Measurements from ENCODE around the gene WFDC1.

The WFDC1 gene, protein sequence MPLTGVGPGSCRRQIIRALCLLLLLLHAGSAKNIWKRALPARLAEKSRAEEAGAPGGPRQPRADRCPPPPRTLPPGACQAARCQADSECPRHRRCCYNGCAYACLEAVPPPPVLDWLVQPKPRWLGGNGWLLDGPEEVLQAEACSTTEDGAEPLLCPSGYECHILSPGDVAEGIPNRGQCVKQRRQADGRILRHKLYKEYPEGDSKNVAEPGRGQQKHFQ

DNA sequence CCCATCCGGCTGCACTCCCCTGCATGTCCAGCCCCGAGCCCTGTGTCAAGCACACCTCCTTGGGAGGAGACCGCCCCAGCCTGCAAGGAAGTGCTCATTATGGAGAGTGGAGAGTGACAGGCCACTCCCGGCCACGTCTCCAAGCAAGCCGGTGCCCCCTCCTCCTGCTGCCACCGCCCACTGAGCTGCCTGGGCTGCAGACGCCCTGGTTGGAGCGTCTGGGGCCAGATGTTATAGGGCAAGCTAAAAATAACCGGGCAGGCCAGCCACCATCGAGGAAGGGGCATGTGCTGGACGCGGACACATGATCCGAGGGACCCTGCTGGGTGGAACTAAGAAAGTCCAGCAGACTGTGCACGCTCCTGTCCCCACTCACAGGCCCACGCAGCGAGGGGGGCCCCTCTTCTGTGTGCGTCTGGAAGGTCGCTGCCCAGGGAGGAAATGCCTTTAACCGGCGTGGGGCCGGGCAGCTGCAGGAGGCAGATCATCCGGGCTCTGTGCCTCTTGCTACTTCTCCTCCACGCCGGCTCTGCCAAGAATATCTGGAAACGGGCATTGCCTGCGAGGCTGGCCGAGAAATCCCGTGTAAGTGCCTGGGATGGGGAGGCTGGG is at the start of gene WFDC1:
TSS of gene WFDC1 (plus strand) at position 348 of the 612 bp plus-strand sequence. CDS start at position 442, 94 bp downstream.
- no peak for DNase-seq (ENCODE audit: low spot score)

- DNase-seq (ENCODE audit: low spot score) = no peak
Observed at GRCh38 chr16:84245956-84246678, 48.6 kb upstream of the WFDC1 start.

- no peak for DNase-seq (ENCODE audit: low spot score)
Observed at GRCh38 chr16:84246679-84247077, 48.0 kb upstream of the WFDC1 start.

- DNase-seq (ENCODE audit: low spot score) = no peak
Observed at GRCh38 chr16:84247331-84247730, 47.3 kb upstream of the WFDC1 start.

DNA sequence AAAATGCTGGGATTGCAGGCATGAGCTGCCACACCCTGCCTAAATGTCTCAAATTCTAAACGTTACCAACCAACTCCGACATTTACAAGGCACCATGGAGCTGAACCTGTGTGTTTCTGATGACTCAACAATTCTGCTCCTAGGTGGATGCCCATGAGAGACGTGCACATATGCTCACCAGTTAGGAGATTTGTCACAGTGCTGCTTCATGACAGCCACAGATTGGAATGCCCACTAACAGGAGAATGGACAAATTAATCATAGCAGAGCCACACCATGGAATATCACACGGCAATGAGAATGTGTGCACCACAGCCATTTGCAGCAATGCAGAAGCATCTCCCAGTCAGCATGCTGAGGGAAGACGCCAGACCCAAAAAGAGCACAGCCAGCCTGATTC is 46.8 kb upstream of the WFDC1 start:
- DNase-seq (ENCODE audit: low spot score) = peak; percentile 47

DNA sequence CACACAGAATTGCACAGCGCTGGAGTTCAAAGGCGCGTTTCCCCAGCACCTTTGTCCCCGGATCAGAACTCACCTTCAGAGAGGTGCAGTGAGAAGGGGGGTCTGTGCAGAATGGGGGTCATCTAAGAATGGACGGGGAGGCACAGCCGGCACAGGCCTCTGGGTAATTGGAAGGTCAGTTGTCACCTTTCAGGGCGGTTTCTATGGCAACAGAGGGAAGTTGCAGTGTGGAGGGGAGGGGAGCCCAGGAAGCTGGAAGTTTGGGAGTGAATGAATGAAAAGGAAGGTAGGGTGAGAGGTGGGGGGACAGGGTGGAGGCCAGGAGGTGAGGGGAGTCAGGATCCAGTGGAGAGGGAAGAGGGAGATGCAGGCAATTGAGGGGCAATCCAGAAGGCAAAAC is 42.5 kb upstream of the WFDC1 start:
- no peak for DNase-seq (ENCODE audit: low spot score)

DNA sequence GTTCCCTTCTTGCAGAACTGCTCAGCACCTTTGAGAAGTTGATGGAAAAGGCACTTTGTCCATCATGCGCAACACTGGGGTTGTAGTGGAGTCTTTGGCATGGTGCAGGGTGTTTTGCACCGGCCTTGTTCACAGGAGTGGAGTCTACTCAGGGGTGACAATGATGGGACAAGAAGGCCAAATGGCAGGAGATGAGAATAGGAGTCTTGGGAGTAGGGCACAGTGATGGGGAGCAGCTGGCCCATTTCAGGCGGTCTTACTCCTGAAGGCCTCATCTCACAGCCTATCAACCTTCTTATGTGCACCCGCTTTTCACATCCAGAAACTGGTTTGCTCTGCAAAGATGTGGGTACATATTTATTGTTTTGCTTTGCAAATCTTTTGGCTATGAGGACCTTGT is 41.5 kb upstream of the WFDC1 start:
- no peak for DNase-seq (ENCODE audit: low spot score)

DNA sequence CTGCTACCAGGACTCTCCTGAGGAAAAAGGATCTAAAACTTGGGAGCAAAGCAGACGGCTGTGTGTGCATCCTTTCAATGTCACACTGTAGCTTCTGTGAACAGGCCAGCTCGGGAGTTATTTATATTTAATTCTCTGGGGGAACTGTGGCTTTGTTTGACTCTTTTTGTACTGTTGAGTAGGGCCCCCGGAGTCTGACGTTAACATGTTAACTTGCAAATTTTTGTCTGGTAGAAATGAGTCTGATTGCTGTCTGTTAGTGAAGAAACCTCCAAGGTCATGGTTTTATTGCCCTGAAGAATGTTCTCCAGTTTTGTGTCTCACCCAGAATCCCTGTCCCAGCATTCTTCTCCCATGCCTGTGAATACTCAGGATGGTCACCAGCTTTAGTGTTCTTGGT is 40.6 kb upstream of the WFDC1 start:
- DNase-seq (ENCODE audit: low spot score) = no peak

- no peak for DNase-seq (ENCODE audit: low spot score)
Observed at GRCh38 chr16:84255050-84255810, 39.4 kb upstream of the WFDC1 start.

GRCh38 chr16:84258266-84258665 is 36.4 kb upstream of the WFDC1 start:
- no peak for DNase-seq (ENCODE audit: low spot score)

DNA sequence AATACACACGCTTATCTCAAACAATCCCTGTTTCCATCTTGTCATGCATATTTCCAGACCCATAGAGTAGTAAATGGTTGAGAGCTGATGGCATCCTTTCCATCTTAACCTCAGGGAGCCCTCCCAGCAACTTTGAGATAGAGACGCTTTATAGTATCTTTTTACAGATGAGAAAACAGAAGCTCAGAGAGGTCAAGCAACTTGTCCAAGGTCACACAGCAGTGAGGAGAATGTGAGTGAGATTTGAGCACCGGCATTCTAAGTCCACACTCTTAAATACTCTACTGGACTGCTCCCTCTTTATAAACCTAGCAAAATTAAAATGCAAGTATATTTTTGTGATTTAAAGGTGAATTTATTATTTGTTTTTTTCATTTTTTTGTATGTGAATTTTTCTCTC is 35.0 kb upstream of the WFDC1 start:
- no peak for DNase-seq (ENCODE audit: low spot score)

DNA sequence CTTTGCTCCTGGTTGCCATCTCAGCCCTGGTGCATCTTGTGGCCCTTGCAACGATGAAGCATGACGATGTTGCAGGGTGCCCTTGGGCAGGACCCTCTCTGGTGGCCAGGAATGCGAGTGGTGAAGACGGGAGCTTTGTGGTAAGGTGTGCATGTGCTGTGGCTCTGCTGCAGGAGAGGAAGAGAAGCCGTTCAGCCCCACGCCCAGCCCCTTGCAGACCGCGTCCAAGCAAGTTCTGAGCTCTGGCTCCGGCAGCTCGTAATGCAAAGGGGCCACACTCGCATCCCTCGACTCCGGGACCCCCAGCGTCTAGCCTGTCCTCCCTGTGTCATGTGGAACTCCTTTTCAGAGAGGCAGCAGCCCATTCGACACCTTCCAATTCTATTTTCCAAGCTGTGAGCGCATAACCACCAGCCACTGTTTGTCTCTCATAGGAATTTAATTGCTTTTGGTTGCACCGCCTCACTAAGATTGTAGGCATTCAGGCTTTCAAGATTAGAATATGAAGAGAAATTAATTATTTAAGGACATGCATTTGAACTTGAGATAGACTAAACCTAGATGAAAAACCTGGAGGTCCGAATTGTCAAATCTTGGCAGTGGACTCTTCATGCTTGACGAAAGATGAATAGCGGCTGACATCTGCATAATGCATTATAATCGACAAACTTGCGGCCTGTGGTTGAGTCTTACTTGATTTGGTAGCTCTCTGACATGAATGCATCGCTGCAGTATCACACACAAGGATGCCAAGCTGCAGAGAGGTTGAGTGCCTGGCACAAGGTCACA is 33.7 kb upstream of the WFDC1 start:
- no peak for DNase-seq (ENCODE audit: low spot score)

DNA sequence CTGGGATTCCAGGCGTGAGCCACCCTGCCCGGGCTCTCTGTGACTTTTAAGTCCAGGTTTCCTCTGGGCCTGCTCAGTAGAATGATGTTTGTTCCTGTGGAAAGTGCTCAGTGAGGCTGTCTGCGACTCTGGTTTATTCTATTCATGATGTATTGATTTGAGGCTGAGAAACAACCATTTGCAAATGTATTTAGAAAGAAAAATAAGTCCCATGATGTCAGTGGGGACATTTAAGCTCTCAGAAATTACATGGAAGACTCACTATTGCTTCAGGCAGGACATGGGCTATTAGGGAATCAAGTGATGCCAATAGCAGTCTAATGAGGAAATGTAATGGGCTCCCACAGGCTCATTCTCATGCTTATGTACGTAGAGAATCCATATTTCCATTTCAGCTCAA is 32.6 kb upstream of the WFDC1 start:
- DNase-seq (ENCODE audit: low spot score) = no peak

GRCh38 chr16:84262939-84263338 is 31.7 kb upstream of the WFDC1 start:
- no peak for DNase-seq (ENCODE audit: low spot score)

GRCh38 chr16:84266451-84266850 is 28.2 kb upstream of the WFDC1 start:
- DNase-seq (ENCODE audit: low spot score) = peak; percentile 47

DNA sequence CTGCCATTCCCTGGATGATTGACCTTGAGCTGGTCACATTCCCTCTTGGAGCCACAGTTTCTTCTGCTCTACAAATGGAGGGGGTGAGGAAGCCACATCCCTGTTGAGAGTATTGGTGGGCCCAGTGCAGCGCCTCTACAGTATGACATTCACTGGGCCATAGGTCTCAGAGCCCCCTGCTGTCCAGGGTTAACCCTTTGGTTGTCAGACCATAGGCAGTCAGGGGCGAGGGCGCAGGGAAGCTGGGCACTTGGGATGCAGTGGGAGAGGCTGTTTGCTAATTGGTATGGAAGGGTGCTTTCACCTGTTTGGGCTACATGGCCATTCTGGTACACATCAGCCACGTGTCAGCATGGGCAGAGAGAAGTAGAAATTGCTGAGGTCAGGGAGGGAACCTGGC is 27.3 kb upstream of the WFDC1 start:
- no peak for DNase-seq (ENCODE audit: low spot score)

DNA sequence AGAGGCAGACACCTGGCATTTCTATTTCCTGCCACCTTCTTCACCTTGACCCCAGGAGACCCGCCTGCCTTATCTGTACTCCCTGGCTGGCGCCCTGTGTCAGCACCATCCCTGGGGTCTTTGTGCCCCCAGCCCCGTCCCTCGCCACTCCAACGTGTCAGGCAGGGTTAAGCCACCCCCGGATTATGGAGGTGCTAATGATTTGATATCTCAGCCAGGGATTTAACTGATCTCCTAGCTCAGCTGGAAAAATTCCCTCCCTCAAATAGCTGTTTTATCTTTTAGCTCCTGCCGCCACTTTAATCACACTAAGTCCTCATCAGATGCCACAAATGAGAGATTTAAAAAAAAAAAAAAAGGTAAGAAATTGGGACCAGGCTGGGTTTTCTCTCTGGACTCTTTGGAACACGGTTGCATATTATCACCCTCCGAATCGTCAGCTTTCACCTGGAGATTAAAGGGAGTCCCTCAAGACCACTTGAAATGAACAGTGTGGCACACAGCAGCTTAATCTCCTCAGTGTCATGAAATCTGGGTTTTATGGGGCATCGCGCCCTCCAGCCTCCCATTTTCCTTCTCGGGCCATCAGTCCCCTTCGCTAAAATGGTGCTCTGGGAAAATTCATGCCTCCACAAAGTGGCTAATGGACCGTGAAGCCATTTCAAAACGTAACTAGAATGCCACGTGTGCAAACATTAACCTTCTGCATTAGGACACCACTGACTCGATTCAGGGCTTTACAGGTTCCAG is 26.2 kb upstream of the WFDC1 start:
- no peak for DNase-seq (ENCODE audit: low spot score)

DNA sequence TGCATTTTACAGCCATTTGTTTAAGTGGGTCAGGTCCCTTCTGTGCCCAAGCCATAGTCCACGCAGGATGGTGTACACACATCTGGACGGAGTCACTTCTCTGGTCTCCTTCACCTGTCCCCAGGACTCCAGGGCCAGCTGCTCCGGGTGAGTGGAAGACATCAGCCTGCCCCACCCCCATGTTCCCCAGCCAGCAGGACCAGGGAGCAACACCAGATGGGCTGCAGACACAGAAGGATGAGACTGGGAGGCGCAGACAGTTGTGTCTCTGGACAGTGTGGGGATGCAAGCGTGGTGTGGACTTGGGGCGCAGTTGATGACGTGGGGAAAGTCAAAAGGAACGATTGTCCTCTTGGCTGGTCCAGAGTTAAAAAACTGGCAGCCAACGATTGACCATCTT is 24.6 kb upstream of the WFDC1 start:
- DNase-seq (ENCODE audit: low spot score) = no peak

GRCh38 chr16:84270531-84270930 is 24.1 kb upstream of the WFDC1 start:
- no peak for DNase-seq (ENCODE audit: low spot score)

DNA sequence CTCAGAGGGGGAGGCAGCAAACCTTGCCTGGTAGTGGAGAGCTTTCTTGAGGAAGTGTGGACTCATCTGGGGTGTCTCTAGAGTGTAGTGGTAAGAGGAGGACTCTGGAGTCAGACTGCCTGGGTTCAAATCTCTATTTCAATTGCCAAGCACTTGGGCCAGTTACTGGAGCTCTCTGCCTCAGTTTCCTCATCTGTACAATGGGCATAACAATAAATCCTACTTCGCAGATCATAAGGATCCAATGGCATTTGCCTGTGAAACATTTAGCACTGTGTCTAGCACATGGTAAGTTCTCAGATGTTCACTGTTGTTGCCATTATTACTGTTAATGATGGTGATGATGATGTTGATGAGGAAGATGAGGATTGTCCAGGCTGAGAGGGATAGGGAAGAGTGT is 23.6 kb upstream of the WFDC1 start:
- no peak for DNase-seq (ENCODE audit: low spot score)

DNA sequence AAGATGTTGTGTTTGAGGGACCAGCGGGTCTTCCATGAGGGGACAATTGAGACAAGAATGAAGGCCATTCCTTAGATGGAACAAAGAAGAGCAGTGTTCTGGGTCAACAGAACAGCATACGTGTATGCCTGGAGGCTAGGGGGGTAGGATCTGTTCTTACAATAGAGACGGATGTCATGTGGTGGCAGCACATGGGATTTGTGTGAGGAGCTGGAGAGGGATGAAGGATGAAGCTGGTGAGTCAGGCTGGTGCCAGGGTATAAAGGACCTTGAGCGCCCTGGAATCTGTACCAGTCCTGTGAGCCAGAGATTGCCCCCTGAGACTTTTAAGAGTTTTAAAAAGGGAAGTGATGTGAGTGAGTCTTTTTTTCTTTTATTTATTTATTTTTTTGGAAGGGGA is 22.8 kb upstream of the WFDC1 start:
- no peak for DNase-seq (ENCODE audit: low spot score)
